Femur (tissue), 1 donor: ENCODE measurements around the gene CLEC16A.

Source experiments
- DNase-seq: peaks from one replicate; pipeline ENCODE4 v3.0.0-alpha.2; 2017

The CLEC16A gene

DNA sequence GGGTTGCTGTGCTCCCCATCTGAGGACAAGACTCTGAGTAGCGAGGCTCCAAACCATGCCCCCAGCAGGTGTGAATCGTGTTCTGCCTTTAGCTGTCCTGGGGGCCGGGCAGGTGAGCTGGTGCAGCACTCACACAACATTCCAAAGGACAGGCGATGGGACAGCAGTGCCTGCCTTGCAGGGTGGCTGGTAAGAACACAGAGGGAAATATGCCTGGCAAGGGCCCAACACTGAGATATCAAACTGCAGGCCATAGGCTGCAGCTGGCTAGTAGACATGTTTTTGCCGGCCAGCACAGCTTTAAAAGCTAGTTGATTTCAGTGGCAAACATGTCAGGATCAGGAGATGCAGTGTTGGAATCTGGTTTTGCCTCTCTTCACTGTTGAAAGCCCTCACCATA lies 23.6 kb downstream of the CLEC16A start:
- no peak for DNase-seq

DNA sequence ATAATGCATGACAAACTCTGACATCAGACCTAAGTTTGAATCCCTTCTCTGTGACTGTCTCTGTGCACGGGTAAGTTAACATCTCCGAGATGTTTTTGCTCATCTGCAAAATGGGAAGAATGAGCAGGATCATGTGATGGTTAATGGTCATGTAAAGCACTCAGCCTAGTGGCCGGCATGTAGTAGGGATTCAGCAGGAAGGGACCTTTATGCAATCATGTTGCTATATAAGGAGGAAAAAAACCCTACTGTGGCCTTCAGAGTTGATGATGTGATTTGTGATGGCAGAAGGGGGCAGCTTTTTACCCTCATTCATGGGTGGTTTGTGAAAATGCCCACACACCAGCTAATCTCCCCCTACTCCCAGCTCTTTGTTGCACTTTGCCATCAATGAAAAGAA lies 24.1 kb downstream of the CLEC16A start:
- DNase-seq = no peak

DNA sequence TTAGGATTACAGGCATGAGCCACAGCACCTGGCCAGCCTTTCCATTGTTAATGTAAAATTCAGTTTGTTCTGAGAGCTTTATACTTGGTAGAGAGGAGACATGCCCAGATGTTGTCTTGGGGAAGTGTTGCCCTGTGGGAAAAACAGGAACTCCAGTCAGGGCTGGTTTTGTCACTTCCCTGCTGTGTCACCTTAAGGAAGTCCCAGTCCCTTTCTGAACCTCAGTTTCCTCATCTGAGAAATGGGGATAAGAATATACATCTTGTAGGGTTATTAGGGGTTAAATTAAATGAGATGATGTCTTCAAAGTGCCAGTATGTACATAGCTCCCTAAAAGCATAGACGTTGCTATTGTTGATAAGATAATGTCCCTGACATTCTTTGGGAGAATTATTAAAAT lies 25.3 kb downstream of the CLEC16A start:
- DNase-seq = no peak

DNA sequence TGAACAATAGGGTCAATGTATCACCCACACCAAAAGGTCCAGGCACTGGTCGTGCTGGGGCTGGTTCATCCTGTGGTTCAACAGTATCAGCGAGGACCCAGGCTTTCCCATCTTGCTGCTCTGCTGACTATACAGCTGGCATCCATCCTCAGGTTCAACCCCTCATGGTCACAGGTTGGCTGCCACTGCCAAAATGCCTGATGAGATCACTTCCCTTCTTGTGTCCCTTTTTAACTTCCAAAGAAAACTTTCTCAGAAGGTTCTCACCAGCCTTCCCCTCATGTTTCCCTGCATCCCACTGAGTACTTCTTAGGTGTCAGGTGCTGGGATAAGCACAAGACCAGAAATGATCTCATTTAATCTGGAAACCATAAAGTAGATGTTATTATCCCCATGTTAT lies 25.7 kb downstream of the CLEC16A start:
- DNase-seq = no peak

DNA sequence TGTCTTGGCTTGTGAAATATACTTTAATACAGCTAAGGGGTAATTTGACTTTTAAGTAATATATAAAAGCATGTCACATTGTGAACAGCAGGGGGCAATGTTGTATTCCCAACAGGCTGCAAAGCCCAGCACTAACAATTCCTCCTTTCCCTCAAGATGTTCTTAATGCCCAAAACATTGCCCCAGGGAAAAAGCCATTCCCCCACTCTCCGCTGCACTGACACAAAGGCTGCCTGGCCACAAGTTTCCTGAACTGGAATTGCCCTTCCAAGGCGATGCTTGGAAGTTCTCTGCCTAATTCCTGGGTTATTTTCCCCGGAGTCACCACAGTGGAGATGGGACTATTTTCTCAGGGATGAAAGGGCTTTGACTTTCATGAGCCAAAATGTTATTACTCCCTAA lies 27.2 kb downstream of the CLEC16A start:
- DNase-seq = peak; percentile 70

DNA sequence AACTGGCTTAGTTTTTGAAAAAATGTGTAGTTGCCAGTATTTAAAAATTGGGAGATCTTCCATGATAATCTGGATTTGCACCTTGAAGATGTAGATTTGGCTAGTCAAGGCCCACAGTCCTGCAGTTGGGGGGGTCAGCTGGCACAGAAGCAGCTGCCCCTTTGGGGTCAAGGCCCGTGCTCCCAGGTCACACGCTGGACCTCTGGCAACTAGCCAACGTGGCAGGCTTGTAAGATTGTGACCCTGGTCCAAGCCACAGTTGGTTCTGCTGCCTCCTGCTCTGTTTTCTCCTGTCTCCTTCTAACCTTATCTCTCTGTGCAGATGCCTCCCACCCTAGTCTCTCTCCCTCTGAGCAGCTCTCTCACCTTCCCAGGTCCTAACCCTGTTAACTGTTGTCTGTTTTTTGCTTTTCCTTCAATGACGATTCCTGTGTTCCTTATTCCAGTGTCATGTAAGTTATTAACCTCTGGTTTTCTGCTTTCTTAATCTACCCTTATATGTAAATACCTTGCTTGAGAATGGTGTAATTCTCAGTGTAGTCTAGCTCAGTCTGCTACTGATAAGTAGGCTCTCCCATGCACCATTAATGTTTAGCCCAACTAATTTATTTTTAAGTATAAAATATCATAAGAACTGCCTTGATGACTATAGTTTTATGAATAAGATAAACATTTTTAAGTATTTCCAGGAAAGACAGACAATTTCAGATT lies 27.9 kb downstream of the CLEC16A start:
- DNase-seq = peak; percentile 53

DNA sequence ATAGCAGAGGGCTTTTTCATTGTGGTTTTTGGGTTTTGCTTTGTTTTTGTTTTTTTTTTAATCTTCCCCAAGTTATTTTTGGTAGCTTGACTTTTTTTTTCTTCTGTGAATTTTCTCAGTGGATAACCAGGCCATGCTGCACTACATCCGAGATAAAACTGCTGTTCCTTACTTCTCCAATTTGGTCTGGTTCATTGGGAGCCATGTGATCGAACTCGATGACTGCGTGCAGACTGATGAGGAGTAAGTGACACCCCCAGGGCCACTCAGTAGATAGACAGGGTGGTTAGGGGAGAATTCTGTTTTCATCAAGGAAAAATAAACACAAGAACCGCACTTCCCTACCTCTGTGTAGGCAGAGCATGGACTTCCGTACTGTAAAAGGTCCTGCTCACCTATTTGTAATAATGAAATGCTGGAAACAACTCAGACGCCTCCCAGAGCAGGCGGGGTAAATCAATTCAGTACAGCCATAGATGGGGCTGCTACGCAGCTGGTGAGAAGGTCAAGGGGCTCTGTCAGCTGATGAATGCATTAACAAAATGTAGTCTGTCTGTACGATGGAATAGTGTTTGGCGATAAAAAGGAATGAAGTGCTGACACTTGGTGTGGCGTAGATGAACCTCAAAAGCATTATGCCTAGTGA lies 28.6 kb downstream of the CLEC16A start:
- no peak for DNase-seq

DNA sequence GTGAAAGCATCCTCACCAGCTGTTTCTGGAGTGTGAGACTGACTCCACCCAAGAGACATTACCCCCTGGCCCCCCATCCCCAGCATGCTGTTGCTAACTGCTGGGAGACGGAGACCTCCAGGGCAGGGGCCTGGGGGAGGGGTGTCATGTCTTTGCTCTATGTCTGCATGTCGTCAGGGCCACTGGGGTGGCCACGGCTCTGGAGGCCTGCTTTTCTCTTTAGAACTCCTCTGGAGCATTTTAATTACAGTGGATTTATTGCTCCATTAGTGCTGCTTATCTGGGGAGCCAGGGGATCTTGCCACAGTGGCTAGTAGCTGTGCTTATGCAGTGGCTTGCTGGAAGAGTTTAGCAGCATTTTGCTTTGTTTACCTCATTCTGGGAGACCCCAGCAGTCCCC lies 32.3 kb downstream of the CLEC16A start:
- DNase-seq = no peak

DNA sequence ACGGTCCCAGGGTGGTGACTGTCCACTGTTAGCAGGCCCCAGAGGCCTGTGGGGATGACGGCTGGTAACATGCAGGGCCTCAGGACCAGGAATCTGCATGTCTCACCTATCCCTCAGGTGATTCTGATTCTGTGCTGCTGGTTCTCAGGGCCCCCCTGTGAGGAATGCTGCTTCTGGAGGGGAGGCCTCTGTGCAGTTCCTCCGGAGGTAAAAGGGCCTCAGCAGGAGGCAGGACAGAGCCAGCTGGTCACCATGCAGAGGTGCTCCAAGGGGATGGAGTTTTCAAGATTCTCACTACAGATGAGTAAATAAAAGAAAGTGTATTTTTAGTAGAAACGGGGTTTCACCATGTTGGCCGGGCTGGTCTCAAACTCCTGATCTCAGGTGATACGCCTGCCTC lies 33.8 kb downstream of the CLEC16A start:
- DNase-seq = no peak

DNA sequence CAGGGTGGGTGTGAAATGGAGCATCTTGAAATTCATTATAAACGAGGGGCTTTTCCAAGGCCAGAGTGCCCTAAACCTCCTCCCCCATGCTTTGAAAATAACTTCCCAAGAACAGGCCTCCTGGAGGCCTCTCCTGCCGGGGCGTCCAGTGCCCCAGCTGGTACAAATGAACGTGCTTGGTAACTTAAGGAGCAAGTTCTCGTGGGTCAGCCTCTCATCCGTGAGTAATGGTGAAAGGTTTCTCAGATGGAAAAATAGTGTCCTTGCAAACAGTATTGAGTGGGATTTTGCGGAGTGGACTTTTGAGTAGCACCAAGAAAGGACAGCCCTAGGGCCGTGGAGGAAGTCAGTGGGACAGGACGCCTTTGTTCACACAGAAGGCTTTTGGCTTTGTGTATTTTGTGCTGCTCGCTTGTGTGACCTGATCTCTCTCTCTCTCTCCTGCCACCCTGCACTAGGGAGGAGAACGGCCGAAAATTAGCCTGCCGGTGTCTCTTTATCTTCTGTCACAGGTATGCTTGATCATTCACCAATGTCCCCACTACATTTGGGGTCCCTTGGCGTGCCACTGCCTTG lies 34.6 kb downstream of the CLEC16A start:
- no peak for DNase-seq

DNA sequence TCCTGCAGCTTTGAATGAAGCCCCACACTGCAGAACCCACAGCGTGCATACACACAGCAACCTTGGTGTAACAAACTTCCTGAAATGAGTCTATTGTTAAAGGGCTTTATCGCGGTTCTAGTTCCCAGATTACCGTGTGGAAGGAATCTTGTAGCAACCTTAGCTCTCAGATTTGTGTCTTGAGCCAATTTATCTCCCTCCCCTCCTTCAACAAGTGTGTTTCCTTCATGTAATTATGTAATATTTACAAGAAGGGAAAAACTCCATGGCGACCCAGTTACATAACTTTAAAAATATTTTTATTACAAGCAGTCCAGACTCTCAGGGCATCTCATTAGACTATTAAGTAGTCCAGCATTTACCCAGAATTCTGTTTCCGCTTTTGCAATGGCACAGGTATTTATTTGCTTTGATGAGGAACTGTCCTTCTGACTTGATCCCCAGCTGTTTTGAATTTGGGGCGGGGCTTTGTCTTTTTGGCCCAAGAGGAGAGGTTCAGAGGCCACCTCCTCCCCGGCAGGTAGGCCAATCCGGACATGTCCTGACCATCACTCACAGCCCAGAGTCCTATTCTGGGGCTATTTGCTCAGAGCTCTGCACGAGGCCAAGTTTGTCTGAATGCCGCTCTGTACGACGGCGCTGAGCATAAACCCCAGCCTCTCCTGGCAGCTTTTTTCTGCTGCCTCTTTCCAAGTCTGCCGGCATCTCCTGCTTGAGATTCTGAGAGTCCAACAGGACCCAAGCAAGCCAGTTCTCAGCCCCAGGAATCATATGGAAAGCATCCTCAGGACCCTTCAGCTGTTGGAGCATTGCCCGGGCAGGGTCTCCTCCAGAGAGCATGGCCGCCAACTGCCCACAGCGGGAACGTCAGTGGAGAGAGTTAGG lies 35.6 kb downstream of the CLEC16A start:
- DNase-seq = peak; percentile 90

DNA sequence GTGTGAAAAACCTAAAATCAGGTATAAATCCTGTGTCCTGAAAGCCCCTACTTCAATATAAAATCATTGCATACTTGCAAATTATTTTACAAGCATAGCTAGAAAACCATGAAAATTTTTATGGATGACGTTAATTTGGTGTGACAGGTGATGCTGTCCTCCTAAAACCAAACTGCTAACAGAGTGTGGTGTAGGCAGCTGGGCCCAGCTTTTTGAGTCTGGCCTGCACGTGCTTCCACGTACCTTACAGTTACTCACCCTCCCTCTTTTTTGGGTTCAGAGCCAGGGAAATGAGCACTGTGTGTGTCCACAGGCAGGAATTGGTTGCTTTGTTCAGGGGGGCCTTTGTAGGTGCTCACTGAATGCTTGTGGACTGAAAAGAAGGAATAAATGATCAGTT lies 36.4 kb downstream of the CLEC16A start:
- no peak for DNase-seq

DNA sequence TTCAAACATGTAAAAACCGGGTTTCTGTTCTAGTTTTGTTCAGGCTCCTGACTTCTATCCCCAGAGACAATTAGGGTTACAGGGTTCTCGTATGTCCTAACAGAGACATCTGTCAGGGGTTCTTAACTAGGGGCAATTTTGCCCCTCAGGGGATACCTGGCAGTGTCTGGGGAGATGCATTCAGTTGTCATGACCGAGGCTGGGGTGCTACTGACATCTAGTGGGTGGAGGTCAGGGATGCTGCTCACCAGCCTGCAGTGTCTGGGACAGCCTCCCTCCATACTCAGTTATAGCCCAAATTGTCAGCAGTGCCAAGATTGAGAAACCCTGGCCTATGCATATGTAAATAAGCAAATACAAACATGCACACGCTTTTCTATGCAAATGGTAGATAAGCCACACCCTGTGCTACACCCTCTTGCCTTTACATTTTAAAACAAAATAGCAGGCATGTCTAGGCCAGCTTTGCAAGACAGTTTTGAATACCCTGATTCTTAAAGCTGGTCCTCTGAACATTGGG lies 37.4 kb downstream of the CLEC16A start:
- DNase-seq = no peak

DNA sequence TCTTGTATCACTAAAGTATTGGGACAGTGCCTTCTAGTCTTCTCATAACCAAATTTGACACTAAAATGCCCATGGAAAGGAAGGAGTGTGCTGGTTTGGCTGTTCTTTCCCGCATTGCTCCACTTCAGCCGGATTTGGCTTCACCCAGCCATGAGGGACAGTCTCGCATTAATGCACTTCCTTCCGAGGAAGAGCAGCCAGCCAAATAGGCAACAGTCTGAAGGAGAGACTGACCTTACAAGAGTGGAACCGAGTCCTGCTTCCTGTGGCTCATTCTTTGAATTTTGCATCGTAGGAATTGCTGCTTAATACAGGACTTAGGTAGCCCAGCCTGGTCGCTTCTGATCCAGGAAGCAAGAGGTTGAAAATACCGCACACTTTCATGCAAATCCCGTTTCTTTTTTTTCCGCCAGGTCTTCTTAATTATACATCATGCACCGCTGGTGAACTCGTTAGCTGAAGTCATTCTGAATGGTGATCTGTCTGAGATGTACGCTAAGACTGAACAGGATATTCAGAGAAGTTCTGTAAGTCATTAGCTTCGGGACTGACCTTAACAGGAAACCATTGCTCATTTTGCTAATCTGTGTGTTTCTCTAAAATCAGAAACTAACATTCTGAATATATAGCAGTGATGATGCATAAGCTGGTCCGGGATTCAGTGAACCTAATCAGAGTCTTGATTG lies 38.2 kb downstream of the CLEC16A start:
- peak; percentile 75 for DNase-seq

DNA sequence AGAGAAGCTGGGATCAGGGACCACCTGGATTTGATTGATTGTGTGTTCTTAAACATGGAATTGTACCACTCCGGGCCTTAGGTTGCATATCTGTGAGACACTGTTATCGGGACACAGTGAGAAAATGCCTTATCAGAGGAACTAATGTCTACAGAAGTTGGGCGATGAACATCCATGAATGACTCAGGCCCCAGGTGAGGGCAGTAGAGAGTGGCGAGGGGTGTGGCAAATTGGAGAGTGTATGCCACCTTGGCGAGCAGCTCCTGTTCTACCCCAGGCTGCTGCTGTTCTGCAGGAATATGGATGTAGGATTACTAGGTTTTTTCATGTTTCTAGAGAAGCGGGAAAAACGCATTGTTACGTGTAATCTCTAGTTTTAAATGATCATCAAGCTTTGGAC lies 38.8 kb downstream of the CLEC16A start:
- DNase-seq = no peak

DNA sequence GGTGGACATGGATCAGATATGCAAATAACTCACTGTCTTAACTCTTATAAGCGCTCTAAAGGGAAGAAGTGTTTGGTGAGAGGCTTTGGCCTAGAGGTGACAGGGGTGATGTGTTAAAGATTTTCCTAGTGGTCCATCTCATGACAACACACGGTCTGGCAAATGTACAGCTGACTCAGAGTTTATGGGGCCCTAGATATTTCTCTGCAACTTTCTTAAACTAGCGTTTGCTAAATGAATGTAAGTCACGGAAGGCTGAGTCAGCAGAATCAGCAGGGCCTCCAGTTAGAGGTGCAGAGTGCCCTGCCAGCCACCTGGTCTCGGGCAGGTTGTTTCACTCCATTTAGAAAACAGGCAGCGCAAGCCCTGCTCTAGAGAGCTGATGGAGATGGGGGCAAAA lies 40.1 kb downstream of the CLEC16A start:
- DNase-seq = no peak

DNA sequence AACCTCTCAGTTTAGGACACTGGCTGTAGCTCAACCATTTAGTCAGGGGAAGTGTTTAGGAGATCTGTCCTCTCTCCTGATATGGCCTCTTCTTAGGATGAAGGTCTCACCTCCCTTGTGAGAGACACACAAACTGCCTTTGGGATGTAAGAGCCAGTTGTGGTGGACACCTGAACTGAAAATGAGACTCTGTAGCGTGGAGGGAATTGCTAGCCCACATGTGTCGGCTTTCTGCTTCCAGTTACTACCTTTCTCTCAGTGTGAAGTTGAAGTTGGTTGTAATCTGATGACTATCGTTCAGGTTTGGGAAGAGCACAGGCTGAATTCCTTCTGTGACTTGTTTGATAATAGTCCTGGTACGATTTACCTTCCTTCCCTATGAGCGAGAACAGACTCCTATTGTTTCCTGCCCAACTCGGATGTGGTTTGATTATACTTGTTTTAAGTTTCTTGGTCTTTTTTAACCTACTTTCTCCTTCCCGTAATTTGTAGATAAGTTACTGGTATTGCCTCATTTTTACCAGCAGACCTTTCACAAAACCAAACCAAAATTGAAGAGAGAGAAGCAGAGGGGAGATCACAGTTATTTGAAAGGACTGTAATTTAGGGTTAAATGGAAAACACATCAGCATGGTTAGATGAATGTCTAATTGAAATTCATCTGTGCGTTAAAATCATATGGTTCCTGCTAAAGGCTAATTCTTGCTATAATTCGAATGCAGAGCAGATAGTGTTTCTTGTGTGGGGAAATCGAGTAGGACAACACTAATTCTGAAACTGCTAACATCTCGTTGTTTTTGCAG lies 43.2 kb downstream of the CLEC16A start:
- no peak for DNase-seq

DNA sequence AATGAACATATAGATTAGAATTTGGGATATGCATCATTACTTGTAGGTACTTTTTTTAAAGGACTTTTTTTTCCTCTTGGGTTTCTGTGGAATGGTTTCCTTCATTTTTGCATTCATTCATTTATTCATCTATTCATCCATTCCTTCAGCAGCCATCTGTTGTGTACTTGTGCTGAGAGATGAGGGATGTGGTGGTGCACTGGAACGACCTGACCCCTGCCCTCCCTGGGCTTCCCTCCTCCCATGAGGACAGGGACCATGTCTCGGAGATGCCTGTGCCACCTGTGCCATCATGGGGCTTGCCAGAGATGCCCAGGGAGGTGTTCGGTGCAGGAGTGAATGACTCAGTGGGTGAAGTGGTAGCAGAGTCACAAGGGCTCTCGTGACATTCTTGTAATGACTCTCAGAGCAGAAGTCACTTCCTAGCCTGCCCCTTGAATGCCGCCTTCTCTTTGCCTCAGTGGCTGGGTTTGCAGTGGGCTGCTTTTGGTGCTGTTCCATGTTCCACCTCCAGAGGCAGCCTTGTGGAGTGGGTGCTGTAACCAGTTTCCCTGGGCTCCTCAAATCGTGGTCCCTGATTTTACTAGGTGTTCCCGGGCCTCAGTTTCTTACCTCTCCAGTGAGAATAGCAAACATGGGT lies 43.9 kb downstream of the CLEC16A start:
- DNase-seq = no peak

DNA sequence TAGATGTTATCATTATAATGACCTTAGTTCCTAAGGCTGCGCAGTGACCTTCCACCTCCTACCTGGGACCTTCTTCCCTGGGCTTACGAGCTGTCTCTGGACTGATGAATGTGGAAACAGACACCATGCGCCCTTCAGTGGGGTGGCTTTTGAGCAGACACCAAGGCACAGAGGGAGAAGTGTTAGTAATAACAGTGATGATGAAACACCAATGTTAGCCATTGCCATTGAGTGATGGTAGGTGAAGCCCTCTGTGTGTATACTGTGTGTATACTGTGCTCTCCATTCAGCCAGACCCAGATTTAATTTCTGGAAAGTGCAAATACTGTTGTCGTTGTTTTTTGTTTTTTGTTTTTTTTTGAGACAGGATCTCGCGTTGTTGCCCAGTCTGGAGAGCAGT lies 44.5 kb downstream of the CLEC16A start:
- DNase-seq = no peak

DNA sequence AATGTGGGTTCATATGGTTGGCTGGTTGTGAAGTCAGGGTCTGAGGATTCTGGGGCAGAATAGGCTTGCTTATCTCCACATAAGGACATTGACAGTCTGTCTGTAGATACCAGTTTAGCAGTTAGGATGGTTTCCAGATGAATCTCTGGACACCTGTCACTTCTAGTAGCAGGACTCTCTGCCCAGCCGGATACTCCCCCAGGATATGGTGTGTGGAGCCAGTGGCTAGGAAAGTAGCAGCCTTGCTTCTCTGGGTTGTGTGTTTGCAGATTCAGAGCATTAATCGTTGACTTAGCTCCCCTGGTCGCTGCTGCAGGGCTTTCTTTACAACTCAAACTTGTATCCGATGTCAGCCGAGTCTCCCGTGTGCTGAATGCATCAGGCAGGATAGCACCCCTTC lies 45.2 kb downstream of the CLEC16A start:
- DNase-seq = no peak

DNA sequence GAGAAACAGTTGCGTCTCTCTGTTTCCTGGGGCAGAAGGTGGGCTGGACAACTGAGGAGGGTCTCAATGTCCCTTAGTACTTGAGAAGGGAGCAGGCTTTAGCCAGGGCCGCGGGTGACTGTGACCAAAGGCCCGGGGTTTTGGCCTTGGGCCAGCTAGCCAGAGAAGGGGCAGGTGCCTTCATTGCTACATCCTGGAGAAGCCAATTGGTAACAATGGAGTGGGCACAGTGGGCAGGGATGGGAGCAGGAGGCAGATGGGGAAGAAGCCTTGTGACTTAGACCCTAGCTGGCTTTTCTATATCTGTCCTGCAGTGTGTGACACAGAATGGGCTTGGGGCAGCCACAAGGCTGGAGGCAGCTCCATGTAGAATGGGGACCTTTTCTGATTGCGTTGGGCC lies 46.0 kb downstream of the CLEC16A start:
- no peak for DNase-seq
